HG02678 (cell line): ENCODE results near the gene FAM222B.
"Not testable (repeated sequence)": the region's sequence is repeated elsewhere in the genome, so short reads cannot be mapped to it uniquely, and the experiment has no call there.

Experiments used
- ATAC-seq: cut with Tn5 transposase; IDR thresholded peaks from one replicate; pipeline ENCODE4 v1.9.1; 2021; ENCODE audit warnings: mild to moderate bottlenecking, moderate library complexity; ENCODE audit not compliant: unreplicated experiment

FAM222B gene

DNA sequence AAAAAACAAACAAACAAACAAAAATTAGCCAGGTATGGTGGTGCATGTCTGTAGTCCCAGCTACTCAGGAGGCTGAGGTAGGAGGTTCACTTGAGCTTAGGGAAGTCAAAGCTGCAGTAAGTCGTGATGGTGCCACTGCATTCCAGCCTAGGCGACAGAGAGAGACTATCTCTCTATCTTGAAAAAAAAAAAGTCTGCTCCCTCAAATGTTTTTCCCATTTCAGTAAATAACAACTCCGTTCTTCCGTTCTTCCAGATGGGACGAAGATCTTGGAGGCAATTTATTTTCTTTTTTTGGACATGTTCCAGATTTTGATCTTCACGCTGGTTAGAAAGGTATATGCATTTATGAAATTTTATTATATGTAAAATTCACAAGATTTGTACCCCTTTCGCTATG, 31.2 kb upstream of the FAM222B start:
- no peak for ATAC-seq

DNA sequence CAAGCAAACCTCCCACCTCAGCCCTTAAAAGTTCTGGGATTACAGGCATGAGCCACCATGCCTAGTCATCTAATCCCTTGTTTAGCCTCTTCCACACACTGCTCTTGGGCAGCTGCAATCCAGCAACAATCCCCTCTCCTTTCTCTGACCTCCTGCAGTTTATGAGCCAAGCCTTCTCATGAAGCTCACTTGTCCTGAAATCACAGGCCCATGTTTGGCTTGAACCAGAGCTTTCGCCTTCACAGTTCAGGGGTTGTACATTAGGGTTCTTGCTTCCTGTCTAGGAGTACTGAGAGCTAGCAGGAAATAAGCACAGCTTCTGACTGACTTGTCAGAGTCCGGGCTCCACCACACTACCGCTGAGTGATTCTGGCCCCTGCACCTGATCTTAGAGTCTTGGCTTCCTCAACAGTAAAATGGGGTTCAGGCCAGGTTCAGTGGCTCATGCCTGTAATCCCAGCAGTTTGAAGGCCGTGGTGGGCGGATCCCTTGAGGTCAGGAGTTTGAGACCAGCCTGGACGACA, 28.5 kb upstream of the FAM222B start:
- ATAC-seq, result peak; percentile 90

DNA sequence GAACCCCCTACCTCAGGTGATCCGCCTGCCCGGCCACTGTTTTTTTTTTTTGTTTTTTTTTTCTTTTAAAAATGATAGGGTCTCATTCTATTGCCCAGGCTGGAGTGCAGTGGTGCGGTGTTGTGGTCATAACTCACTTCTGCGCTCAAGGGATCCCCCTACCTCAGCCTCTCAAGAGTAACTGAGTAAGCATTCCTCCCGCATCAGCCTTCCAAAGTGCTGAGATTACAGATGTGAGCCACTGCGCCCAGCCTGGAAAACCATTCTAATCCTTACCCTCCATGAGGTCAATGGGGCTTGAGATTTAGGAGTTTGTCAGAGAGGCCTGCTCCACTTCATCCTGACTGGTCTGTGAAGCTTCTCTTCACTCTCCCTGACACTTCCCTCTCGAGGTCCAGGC, 24.7 kb upstream of the FAM222B start:
- no peak for ATAC-seq

DNA sequence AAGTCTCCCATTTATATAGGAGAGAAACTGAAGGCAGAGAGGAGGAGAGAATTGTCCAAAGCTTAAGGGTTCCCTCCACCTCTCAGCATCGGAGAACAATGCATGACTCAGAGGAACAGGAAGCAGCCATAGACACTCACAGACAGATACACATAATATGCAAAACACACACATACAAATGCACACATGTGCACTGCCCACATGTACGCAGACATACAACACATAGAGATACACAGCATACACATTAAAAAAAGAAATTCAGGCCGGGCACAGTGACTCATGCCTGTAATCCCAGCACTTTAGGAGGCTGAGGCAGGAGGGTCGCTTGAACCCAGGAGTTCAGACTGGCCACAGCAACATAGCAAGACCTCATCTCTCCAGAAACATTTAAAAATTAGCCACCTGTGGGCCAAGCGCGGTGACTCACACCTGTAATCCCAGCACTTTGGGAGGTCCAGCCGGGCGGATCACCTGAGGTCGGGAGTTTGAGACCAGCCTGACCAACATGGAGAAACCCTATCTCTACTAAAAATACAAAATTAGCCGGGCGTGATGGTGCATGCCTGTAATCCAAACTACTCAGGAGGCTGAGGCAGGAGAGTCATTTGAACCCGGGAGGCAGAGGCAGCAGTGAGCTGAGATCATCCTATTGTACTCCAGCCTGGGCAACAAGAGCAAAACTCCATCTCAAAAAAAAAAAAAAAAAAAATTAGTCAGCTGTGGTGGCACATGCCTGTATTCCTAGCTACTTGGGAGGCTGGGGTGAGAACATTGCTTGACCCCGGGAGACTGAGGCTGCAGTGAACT, 23.6 kb upstream of the FAM222B start:
- ATAC-seq, result no peak

- no peak for ATAC-seq
These were observed 22.6 kb upstream of the FAM222B start for GRCh38 chr17:28864991-28865849.

GRCh38 chr17:28863953-28864352, 21.4 kb upstream of the FAM222B start:
- no peak for ATAC-seq

GRCh38 chr17:28862561-28862960, 20.0 kb upstream of the FAM222B start:
- no peak for ATAC-seq

- no peak for ATAC-seq
These were observed 19.0 kb upstream of the FAM222B start for GRCh38 chr17:28861393-28862203.

DNA sequence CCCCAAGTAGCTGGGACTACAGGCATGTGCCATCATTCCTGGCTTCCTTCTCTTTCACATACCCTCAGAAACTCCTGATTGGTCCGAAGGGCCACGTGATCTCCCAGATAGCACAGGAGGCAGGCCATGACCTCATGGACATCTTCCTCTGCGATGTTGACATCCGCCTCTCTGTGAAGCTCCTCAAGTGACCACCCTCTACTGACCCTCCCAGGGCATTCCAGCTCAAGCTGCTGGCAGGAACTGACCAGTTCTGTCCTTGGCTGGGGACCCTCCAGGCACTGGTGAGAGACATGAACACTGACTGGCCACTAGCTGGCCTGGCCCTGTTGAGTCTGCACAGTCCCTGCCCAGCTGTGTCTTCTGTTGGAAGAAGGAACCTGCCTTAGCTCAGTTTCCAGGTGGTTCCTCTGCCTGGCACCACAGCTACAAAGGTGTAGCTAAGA, 17.8 kb upstream of the FAM222B start:
- ATAC-seq, result no peak

DNA sequence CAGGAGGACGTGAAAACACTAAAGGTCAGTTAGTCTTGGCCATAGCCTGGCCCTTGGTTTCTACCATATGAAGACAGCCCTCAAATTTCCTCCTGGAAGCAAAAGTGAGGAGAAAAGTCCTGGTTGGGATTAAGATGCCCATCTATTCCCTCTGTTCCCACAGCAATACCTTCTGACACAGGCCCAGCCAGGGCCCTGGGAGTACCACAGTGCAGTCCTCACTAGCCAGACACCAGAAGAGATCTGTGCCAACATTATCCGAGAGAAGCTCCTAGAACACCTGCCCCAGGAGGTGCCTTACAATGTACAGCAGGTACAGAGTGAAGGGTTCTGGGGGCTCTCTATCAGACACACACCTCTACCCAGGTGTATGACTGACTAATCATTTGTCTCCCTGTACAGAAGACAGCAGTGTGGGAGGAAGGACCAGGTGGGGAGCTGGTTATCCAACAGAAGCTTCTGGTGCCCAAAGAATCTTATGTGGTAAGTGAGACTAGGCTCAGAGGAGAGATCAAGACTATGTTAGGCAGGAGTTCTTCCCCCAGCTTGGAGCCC, 16.3 kb upstream of the FAM222B start:
- no peak for ATAC-seq

GRCh38 chr17:28857905-28858800, 15.6 kb upstream of the FAM222B start:
- ATAC-seq, result no peak

DNA sequence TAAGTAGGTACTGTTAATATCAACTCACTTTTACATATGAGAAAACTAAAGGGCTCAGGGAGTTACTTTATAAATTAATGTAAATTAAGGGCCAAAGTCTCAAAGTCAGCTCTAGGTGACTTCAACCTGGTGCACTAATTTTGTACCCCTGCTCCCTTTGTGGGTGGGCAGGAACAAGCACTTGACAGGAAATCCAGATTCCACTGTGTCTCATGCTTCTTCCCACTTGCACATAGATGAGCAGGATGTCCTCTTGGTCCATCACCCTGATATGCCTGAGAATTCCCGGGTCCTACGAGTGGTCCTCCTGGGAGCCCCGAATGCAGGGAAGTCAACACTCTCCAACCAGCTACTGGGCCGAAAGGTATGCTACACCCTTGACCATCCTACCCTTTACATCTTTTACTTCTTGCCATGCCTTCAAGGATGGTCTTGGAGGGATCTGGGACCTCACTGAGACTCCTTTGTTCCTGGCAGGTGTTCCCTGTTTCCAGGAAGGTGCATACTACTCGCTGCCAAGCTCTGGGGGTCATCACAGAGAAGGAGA, 13.5 kb upstream of the FAM222B start:
- no peak for ATAC-seq

DNA sequence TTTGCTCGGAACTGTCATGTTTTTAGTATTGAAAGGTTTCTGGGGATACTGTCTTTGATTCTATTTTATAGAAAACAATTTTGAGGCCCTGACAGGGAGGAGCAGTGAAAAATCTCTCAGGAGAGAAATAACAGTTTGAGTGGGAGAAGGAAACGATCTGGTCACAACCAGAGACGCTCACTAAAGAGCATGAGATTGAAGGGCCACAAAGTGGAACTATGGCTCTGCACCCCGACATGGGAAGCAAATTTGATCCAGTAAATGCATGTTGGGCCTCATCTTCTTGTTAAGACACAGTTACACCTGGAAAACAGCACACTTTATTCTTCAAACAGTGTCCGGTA, 12.7 kb upstream of the FAM222B start:
- ATAC-seq, result no peak

DNA sequence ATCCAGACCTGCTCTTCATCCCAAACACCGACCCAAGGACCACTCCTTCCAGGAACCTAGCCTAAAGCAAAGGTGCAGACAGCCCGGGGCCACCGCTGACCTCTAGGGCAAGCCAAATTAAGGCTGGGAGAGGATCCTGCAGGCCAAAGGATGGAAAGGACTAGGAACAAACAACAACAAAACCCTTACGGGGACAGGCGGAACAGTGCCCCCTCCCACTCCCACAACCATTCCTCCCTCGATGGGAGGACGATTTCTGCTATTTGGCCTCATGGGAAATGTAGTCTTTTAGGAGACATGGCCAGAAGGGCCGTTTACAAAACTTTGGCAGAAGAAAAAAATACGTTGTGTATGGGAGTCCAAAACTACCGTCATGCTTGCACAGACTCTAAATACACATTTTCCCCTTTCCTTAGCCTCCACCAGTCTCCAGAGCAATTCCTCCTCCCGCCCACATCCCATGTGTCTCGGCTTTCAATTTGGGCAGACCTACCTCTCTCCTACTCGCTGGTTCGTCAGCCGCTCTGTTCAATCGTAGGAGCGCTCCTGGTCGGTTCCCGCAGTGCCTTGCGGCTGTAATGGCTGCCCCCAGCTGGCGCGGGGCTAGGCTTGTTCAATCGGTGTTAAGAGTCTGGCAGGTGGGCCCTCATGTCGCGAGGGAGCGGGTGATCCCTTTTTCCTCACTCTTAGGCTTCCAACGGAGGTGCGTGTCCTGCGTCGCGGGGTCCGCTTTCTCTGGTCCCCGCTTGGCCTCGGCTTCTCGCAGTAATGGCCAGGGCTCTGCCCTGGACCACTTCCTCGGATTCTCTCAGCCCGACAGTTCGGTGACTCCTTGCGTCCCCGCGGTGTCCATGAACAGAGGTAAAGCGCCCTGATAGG, 12.1 kb upstream of the FAM222B start, which contains the start of gene ERAL1:
Gene ERAL1, plus strand, starts transcription at position 560 of the 879 bp plus-strand sequence. Its CDS starts 19 bp downstream, at position 579.
- ATAC-seq, result peak; percentile 97

GRCh38 chr17:28853295-28853694, 10.7 kb upstream of the FAM222B start:
- no peak for ATAC-seq

DNA sequence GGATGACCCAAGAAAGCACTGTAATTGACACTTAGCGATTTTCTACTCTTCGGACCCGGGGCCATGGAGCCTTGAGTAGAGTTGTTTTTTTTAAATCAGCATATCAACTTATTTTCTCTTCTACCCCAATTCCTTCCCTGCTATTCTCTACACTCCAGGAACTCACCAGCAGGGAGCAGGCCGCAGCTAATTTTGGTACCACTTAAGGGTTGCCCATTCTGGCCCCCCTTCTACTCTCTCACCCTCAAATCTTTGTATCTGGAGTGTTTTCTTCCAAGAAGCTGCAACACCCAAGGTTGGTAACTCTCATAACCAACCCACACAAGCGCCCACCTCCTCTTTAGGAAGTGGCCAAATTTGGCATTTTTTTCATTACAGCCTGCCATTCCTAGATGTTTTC, 6.7 kb upstream of the FAM222B start:
- no peak for ATAC-seq

GRCh38 chr17:28848667-28849066, 6.1 kb upstream of the FAM222B start:
- not testable (repeated sequence) for ATAC-seq

DNA sequence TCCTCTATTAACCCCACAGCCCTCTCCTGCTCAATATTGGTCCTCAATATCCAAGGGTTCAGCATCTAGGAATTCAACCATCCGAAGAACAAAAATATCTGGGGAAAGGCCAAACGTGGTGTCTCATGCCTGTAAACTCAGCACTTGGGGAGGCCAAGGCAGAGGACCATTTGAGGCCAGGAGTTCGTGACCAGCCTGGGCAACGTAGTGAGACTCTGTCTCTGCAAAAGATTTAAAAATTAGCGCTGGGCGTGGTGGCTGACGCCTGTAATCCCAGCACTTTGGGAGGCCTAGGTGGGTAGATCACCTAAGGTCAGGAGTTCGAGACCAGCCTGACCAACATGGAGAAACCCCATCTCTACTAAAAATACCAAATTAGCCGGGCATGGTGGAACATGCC, 4.1 kb upstream of the FAM222B start:
- ATAC-seq, result not testable (repeated sequence)
